Amniotic epithelial cell (primary cell): ENCODE results near the gene TLCD5.

ENCODE experiments used
- DNase-seq: peaks from one replicate; pipeline ENCODE4 v3.0.0-alpha.2; 2010; ENCODE audit warnings: low read depth

TLCD5 gene

DNA sequence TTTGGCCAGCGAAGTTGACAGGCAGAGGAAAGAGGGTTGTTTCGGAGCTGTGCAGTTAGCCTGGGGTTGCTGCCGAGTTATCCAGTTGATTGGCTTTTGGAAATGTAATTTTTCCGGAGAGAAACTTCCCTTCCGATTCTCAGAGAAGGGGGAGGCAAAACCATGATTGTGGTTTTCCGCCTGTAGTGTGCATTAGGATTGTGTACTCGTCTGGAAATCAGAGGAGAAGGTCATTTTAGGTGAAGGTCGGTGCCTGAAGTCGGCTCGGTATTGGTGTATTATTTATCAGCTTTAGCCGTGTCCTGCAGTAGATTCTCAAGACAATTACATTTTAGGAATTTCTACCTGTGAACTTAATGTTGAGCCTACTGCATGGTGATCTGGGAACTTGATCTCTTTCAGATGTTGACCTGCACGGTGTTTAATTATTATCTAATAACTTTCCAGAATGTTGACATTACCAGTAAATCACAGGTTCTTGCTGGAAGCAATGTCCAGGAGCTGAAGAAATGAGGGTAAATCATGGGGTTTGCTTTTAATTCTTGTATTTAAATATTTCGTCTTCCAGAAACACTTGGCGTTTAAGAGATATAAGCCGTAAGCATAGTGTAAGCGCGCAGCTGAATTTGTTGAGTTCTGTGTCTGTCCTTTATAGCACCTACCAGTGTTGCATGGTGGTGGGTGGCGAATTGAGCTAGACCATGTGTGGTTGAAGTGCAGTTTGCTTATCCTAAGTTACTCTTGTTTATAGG is 12.4 kb downstream of the TLCD5 start:
- peak; percentile 54 for DNase-seq

DNA sequence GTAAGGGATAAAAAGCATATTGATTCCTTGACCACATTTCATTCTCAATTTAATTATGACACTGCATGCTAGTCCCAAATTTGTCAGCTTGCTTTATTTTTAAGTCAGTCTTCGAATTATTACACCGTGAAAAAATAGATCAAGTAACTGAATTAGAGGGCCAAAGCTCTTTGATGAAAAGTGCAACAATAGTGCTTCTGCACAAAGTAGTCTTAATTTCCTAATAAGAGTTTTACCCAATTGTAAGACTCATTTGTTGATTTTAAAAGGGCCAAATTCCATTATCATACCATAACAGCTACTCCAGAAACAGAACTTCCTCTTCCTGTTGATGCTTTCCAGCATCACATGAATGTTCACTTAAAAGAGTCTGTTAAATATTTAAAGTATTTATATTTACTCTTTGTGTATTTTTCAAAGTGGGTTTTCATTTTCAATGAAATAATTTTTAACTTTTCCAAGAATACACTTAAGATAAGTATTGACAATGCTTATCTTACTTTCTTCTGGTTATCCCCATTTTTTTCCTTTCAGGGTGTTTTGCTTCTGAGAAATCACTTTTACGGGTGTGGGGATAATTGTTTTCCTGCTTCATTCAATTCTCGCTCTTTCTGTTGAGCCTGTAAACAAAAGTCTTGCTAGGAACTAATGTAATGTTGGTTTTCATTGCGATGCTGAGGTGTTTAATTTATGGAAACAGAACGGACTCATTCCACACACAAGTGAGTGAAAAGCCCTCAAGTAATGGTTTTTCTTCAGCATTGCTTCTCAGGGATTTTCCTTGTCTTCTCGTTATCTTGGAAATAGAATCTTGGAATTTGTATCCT is 13.2 kb downstream of the TLCD5 start:
- peak; percentile 54 for DNase-seq

DNA sequence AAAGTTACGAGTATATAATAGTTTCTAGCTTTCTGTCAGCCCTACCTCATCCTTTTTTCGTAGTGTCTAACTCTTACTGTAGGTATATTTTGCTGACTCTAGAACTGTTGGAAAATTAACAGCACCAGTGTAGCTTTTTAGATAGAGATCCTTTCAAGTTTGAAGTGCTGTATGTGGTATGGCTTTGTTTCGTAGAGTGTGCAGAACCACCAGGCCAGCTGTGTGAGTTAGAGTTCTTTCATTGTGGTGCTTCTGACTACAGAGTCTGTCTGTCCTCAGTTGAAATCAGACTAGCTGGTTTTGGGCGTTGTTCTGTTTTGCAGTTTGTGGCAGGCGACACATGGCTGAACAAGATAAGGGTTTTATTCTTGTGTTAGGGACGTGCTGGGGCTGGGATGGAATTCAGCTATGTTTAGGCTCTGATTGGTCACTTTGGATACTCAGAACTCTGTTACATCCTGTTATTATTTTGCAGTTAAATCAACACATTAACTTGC is 14.3 kb downstream of the TLCD5 start:
- no peak for DNase-seq

DNA sequence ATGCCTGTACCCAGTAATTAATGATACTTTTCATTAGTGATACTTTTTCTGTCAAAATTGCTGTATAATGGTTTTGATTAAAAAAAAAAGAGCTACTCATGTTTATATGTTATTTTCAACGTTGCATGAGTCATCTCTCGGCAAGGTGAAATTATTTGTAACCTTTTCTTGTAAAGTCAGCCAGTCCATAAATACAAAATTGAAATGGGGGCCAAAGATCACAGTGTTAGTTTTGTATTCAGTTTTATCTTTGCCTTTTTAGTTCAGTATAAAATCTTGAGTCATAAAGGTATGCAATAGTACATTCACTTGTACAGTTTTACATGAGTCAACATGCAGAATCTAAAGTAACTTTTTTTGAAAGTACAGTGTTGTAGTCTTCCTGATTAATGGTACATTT is 15.4 kb downstream of the TLCD5 start:
- no peak for DNase-seq

DNA sequence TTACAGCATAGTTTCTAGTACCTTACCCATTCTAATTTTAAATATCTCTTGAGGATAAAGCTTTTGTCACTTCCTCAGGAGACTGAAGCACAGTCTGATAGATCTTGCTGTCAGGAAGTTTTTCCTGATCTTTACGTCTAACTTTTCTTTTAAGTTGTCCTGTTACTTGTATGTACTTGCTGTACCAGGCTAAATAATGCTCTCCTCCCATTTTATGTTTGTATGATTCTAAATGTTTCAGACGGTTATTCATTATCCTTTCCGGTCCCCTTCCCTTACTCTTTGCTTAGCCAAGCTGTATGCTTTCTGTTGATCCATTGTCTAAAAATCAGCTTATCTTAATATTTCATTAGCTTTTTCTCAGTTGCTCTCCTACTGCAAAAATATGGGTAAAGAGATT is 17.1 kb downstream of the TLCD5 start:
- DNase-seq = no peak

DNA sequence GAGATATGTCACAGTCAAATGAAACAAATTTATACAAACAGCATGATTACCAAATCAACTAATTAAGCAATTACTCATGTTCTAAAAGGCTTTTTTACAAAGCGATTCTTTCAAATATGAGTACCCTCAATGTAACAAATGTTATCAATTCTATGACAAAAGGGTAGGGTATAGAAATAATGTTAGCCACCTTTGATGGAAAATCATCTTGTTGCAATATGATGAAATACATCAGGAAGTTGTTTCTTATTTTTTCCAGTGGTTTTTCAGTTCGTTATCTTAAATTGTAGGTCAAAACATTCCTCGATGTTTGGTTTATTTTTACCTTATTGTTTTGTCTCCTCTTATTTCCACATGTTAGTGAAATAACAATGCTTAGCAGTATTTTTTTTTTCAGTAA is 17.6 kb downstream of the TLCD5 start:
- DNase-seq = no peak

DNA sequence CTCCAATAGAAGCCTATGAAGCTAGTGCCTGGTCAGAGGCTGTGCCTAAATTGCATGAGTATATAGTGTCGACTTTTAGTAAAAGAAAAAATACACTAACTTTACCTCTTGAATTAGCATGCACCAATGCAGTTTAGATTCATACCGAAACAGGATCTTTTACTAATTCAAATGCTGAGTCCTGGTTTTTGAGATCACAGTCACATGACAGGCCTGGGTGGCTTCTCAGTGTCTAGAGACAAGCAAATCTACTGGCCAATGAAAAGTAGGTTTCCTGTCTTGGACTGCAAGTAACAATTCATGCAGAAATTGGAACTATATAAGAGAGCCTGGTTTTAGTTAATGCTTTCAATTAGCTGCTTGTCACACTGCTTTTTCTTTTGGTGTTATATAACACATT is 18.3 kb downstream of the TLCD5 start:
- no peak for DNase-seq

DNA sequence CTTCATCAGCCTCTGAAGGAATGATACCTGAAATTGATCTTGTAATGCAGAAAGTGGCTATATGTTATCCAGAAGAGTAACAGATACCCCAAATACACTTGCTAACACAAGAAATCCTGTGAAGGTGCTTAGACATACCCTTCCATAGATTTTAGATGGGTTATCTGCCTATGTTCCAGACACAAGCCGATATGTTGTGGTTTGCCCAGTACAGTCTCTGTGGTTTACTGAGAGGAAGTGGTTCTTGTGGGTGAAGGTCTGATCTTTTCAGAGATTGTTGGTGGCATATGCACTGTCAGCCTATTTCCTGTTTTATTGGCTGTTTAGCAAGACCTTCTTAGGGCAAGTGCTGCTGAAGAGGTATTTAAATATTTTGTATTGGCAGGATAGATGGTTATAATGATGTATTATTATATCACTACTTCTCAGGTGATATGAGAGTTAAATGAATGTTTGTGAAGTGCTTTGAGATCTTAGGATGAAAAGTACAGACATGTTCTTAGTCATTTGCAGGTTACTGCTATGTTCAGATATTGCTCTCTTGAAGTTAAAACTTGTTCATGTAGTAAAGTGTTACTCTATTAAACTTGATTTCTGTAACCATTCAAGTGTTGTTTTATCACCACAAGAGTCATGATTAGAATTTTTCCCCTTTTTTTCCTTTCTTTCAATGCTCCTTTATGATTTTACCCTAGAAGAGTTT is 19.4 kb downstream of the TLCD5 start:
- peak; percentile 81 for DNase-seq

DNA sequence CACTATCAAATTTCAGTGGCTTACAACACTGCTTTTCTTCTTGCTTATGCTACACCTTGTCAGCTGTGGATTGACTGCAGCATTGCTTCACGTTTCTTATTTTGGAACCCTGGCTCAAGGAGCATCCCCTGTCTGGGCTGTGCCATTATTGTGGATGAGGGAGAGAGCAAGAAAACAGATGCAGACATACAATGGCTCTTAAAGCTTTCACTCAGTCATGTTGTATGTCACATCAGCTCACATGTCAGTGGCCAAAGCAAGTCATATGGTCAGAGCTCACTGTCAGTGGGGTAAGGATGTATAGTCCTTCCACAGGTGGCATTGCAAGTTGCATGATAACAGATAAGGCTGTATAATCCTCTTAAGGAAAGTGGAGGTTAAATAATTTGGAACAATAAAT is 21.1 kb downstream of the TLCD5 start:
- no peak for DNase-seq

DNA sequence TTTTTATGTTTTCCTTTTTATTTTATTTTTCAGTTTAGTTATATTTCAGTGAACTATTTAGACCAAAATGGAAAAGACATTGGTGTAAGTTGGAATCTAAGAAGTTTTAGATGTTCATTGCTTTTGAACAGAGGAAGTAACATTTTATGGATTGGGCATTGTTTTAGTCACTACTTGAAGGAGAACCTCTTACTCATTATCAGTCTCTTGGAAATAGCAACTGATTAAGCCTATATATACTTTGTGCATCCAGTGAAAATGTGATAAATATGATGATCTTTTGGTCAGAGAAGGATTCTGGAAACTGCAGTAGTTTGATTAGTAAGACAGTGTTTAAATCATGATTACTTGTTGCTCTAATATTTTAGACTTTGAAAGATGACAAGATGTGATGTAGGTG is 25.5 kb downstream of the TLCD5 start:
- DNase-seq = no peak

DNA sequence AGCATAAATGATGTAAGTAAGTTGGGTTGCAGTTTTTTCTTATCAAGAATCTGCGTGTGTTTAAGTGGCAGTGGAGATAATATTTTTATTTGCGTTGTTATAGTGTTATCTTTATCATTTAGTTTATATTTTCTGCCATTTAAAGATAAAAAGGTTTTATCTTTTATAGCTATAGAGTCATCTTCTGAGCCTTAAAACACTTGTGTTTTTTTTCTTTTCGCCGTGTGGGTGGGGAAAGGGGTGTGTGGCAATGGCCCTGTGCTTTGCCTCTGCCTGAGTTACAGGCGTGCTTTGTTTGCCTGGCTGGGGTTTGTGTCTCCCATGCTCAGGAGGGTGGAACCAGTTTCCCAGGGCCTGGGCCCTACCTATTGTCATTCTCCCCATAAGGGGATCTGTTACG is 27.3 kb downstream of the TLCD5 start:
- DNase-seq = no peak

DNA sequence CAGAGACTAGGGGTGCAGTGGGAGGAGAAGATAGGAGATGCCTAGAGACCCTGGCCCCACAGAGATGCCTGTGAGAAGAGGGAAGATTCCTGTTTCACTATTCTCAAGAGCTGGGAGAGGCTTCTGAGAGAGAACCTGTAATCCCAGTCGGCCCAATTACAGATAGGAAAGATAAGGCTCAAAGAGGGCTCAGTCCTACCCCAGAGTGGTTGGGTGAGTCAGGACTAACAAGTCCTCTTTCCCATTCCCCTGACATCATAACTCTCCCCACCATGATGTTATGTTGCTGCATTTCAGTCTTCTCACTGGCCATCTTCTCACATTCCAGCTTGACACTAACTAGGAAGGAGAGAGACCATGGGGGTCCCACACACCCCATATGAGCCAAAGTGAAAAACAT is 29.0 kb downstream of the TLCD5 start:
- DNase-seq = peak; percentile 64

DNA sequence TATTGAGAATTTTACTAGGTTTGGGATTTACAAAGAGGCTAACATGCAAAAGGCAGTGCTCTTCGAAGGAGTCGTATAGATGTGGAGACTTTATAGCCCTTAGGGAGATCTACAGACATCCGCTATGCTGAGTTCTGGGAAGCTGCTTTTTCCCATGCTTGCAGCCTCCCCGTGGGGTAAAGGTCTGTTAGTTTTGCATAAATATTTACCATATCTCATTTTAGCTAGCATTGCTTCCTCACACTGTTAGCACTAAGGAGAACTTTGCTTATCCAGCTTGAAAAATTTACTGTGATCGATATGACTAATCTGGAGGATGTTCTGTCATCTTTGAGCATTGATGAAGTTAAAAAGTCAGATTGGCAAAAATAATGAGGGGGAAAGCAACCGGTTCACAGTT is 29.7 kb downstream of the TLCD5 start:
- DNase-seq = no peak

DNA sequence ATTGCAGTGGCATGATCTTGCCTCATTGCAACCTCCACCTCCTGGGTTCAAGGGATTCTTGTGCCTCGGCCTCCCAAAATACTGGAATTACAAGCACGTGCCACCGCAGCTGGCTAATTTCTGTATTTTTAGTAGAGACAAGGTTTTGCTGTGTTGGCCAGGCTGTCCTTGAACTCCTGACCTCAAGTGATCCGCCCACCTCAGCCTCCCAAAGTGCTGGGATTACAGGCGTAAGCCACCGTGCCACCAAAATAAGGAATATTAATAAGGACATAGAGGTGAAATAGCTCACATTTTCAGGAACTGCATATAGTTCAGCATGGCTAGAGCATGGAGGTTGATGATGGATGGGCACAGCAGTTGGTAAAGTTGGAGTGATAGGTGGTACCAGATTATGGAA is 32.5 kb downstream of the TLCD5 start:
- no peak for DNase-seq

DNA sequence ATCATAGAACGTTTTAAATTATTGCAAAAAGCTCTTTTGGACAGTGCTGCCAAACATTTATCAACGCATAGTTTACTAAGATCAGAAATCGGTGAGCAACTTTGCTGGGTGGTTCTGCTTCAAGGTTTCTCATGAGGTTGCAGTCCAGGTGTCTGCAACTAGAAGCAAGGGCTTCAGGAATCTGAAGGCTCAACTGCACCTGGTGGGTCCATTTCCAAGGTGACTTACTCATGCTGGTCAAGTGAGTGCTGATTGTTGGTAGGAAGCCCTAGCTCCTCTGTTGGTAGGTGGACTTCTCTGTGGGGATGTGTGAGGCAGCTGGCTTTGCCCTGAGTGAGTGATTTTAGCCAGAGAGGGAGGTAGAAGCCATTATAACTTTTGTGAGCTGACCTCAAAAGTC is 33.6 kb downstream of the TLCD5 start:
- DNase-seq = no peak

DNA sequence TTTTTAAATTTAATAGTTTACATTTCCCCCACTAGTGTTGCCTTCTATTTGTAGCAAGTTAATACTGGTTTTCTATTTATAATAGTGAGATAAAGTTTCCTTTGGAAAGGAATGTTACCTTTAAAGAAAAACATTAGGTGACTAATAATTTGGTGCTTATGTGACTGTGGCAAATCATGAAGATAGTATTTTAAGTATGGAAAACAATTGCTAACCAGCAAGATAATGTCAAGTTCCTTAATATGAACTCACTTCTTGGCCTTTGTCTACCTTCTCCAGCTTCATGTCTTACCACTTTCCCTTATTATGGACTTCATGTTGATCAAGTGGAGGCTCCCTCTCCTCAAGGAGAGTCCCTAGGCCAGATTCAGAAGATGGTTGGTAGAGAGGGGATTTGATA is 38.3 kb downstream of the TLCD5 start:
- no peak for DNase-seq

DNA sequence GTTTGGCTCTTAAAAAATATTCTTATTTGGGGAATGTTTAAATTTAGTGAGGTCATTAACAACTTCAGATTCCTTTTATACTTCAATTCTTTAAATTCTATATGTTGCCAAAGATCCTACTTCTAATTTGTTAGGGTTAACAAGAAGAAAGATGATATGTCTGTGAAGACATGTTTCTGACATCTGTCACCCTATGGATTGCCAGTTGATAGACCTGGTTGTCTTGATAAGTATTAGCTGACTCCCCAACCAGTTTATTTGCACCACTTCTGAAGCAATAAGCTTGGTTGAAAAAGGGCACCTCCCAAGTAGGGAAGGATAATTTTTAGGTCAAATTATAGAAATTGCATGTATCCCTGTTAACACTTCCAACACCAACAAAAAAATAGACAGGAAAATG is 40.4 kb downstream of the TLCD5 start:
- DNase-seq = no peak

DNA sequence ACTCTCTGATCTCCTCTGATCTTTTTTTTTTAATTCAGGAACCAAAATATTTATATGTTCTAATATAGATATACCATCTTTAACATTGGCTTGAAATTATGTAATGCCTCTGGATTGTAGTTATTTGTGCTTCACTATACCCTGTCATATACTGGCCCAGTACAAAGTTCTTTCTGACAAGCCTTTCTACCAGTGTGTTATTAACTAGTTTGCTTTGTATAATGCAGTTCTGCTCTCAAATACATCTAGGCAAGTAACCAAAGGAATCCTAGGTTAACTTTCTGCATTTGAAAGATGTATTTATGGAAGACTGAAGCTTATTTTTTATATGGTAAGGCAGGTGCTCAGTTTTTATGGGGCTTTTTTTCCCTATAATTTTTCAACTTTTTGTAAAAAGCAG is 47.2 kb downstream of the TLCD5 start:
- no peak for DNase-seq

DNA sequence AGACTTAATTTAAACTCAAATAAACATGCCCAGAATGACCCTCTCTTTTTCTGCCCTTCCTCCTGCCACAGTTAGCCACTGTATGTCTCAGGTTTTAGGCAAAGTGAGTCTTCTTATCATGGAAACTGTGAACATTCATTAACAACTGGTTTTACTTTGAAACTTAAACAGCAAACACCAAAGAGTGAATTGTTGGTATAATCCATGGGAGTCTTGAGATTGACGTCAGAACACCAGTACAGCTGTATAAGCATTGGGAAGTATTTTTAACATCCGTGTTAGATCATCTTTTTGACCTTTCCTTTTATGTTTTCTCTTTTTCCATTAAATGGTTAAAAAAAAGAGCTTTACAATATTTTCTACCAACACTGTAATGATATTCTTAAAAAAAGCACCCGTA is 50.0 kb downstream of the TLCD5 start:
- peak; percentile 9 for DNase-seq

DNA sequence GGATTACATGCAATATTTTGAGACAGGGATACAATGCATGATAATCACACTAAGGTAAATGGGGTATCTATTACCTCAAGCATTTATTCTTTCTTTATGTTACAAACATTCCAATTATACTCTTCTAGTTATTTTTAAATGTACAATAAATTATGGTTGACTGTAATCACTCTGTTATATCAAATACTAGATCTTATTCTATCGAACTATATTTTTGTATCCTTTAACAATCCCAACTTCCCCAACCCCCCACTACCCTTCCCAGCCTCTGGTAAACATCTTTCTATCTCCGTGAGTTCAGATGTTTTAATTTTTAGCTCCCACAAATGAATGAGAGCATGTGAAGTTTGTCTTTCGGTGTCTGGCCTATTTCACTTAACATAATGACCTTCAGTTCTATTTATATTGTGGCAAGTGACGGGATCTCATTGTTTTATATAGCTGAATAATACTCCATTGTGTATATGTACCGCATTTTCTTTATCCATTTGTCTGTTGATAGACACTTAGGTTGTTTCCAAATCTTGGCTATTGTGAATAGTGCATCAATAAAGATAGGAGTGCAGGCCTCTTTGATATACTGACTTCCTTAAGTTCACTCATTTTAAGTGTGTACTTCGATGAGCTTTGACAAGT is 51.6 kb downstream of the TLCD5 start:
- DNase-seq = no peak

DNA sequence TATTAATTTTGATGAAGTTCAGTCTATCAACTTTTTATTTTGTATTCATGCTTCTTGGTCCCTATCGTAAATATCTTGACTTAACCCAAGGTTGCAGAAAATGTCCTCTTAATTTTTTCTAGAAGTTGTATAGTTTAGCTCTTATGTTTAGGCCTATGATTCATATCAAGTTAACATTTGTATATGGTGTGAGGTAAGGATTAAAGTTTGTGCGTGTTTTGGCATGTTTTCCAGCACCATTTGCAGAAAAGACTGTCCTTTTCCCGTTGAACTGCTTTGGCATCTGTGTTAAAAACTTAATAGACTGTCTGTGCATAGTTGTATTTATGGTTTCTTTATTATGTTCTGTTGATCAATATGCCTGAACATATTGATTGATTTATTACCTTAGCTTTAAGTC is 53.4 kb downstream of the TLCD5 start:
- no peak for DNase-seq

DNA sequence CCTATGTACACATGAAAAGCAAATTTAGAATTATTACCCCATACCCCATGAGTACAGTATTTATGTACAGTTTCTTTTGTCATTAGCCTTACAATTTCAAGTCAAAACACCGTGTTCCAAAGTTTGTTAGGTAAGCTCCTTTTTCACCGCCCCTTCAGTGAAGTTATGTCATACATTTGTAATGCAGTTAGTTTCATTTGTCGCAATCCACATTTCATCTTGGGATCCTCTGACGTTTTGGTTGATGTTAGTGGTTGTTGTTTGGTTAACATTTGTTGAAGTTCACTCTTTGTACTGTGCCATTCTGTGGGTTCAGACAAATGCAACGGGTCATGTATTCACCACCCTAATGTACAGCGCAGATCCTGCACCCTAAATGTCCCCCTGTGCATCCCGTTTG is 56.3 kb downstream of the TLCD5 start:
- peak; percentile 33 for DNase-seq
